Kidney (tissue), 14 donors: Measurements from ENCODE around the gene NINL. TPM values are rescaled to one million over a fixed set of nuclear protein-coding genes. Genes with fewer than 3 reads are reported as not detected.

Experiments
- DNase-seq, 5 donors: peaks; one replicate each; pipeline ENCODE4 v3.0.0-alpha.2; 2013 to 2020
- FAIRE-seq: peaks from 2 replicates; lab custom pipeline; 2012; peaks lifted over from hg19 to GRCh38; lab: Jason Lieb, UNC
- H3K27ac ChIP-seq, 2 donors: one replicate each; pipeline ENCODE4 v1.7.0; 2013; ENCODE audit warnings: low read depth in 2 of 2, low read length in 2 of 2, inconsistent platforms in 1 of 2
- H3K27me3 ChIP-seq: one replicate; pipeline ENCODE4 v1.7.1; 2013; ENCODE audit warnings: low read length, inconsistent platforms; ENCODE audit not compliant: control insufficient read depth, insufficient read depth
- H3K36me3 ChIP-seq, 3 donors: one replicate each; pipeline versions ENCODE4 v1.7.0 to v1.7.1; 2013; ENCODE audit warnings: low read length in 3 of 3, control low read depth in 1 of 3, inconsistent platforms in 1 of 3; ENCODE audit not compliant: insufficient read depth in 3 of 3, control insufficient read depth in 2 of 3
- H3K4me1 ChIP-seq, 3 donors: one replicate each; pipeline versions ENCODE4 v1.7.0 to v1.7.1; 2013; ENCODE audit warnings: low read length in 3 of 3, inconsistent platforms in 1 of 3, low read depth in 1 of 3; ENCODE audit not compliant: control insufficient read depth in 2 of 3, insufficient read depth in 2 of 3
- H3K4me3 ChIP-seq, 3 donors: one replicate each; pipeline versions ENCODE4 v1.7.0 to v1.8.1; 2013; ENCODE audit warnings: low read length in 3 of 3, control low read depth in 1 of 3, inconsistent platforms in 1 of 3
- H3K9ac ChIP-seq, 3 donors: one replicate each; pipeline versions ENCODE4 v1.7.0 to v1.7.1; 2013; ENCODE audit warnings: low read length in 3 of 3, control low read depth in 1 of 3, inconsistent platforms in 1 of 3
- H3K9me3 ChIP-seq, 3 donors: one replicate each; pipeline versions ENCODE4 v1.7.0 to v1.7.1; 2013; ENCODE audit warnings: low read length in 3 of 3, control low read depth in 1 of 3, inconsistent platforms in 1 of 3; ENCODE audit not compliant: control insufficient read depth in 2 of 3, insufficient read depth in 1 of 3
- intact Hi-C: fragments of 100-400 bp; cut with DNase I; formaldehyde crosslinking; loops from one replicate; pipeline ENCODE4 v1.11.1; 2022
- polyA plus RNA-seq: library from polyadenylated mRNA; stranded (reverse); fragments of 350-450 nt; fragmentation: Illumina TruSeq; extraction: RNeasy Lipid Tissue Mini Kit (QIAGEN cat#74804); gene quantifications from one replicate; pipeline ENCODE4 v1.2.3, GENCODE V29; 2014; ENCODE audit warnings: low read depth, low replicate concordance; ENCODE audit not compliant: insufficient read depth
- total RNA-seq: library from RNA; stranded (reverse); fragmentation: NEBNext Ultra II Directional; extraction: Animal tissue kit (Norgen Biotek cat#: 25700); gene quantifications from one replicate; pipeline ENCODE4 v1.2.1, GENCODE V29; 2021
- TF ChIP-seq, protein P1 (sequence below): IDR thresholded peaks from 3 replicates; pipeline ENCODE4 v1.5.1; 2012; ENCODE audit warnings: mild to moderate bottlenecking, moderate library complexity, borderline replicate concordance; ENCODE audit not compliant: insufficient read depth; ENCODE audit errors: extremely low read depth
- donor health status: control.
- donor health status: control.
- donor health status: control.
- donor health status: control.
- donor health status: control.
- donor health status: DM: yes; HTN: yes; CAD: no.
- donor health status: Normal renal cell carcinoma (clear cell type).

NINL gene
- total and polyA plus RNA-seq, 2 donors from 2014 or later = 23.4 to 25.2 TPM

DNA sequence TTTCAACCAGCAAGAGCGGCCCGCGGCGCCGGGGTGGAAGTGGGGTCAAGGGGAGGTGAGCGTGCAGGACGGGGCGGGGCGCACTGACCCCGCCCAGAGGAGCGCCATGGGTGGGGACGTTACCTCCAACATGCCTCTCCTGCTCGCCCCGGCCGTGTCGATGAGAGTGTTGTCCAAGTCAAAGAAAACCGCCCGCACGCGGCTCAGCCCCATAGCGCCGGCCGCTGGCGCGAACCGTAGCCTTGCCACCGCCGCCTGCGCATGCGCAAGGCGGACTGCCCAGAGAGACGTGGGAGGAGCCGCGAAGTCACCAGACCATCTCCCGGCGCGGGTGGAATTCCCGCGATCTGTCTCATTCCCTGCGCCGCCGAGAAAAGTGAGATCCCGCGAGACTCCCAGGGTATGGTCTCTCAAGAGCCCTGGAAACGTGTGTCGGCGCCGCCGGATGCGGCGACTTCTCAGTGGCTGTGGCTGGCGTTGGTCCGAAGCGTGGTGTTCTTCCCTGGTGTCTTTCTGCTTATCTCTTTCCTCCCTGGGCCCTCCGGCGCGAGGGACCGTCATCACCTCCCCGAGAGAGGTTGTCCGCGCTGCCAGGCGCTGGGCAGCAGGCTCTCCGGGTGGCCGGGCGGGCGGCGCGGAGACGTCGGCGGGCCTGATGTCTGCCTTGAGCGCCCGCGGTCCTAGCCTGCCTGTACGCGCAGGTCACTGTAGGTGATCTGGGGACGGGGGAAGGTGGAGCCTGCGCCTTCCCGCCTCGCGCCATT lies 38.6 kb upstream of the NINL start, which contains the start of gene NANP:
Gene NANP (minus strand): TSS at position 279 of the 764 bp plus-strand sequence. CDS start 66 bp downstream, at position 213.
- intact Hi-C loops = no loop called here
- Histone ChIP-seq H3K4me1 (peaks cover 0 to 10% (median 4%) of the 10 kb centered on the region in 3 donors), H3K9me3 (no peaks in the 10 kb centered on the region), H3K36me3 (no peaks in the 10 kb centered on the region), H3K4me3 (peak within 1 kb of the TSS; percentile 77 to 91 (median 84)), H3K9ac (peak within 1 kb of the TSS; percentile 63 to 94 (median 82)), H3K27me3 (no peaks in the 10 kb centered on the region), H3K27ac (peak within 1 kb of the TSS; percentile 95)
- FAIRE-seq (no peak), DNase-seq (peak; percentile 98 to 99 (median 99))
- TF ChIP-seq, protein P1, sequence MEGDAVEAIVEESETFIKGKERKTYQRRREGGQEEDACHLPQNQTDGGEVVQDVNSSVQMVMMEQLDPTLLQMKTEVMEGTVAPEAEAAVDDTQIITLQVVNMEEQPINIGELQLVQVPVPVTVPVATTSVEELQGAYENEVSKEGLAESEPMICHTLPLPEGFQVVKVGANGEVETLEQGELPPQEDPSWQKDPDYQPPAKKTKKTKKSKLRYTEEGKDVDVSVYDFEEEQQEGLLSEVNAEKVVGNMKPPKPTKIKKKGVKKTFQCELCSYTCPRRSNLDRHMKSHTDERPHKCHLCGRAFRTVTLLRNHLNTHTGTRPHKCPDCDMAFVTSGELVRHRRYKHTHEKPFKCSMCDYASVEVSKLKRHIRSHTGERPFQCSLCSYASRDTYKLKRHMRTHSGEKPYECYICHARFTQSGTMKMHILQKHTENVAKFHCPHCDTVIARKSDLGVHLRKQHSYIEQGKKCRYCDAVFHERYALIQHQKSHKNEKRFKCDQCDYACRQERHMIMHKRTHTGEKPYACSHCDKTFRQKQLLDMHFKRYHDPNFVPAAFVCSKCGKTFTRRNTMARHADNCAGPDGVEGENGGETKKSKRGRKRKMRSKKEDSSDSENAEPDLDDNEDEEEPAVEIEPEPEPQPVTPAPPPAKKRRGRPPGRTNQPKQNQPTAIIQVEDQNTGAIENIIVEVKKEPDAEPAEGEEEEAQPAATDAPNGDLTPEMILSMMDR = no peak

DNA sequence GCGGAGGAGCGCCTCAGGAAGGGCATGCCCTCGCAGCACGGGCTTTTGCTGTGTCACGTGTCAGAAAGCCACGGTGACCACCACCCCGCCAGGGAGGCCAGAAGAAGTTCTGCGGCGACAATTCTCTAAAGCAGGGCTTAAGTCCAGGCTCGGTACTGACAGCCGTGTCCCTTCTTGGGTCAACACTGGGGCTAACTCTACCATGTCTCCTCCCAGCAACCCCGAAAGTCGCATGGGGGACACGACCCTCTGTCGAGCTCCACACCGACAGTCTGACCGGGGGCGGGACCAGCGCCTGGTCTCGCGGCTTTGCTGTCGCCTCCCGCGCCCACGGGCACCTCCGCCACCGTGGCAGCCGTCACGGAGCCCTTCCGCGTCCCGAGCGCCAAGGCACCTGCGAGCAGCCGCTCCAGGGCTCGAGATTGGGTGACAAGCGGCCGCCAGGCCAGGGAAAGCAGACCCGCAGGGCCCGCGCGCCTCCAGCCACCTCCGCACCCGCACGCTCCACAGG lies 37.9 kb upstream of the NINL start:
- Histone ChIP-seq H3K27me3 (no peaks in the 10 kb centered on the region), H3K4me1 (peaks cover 0 to 10% (median 4%) of the 10 kb centered on the region in 3 donors), H3K36me3 (no peaks in the 10 kb centered on the region), H3K27ac (peak overlapping the region; percentile 95), H3K4me3 (peak overlapping the region; percentile 77 to 91 (median 84)), H3K9me3 (no peaks in the 10 kb centered on the region), H3K9ac (peak overlapping the region; percentile 63 to 94 (median 82))
- TF ChIP-seq, protein P1 = no peak
- FAIRE-seq (no peak), DNase-seq (peak in 3 of 5 donors; percentile 50 to 80 (median 62))
- intact Hi-C loops = no loop called here

GRCh38 chr20:25622450-25623224 lies 37.3 kb upstream of the NINL start:
- H3K36me3 ChIP-seq = no peaks in the 10 kb centered on the region
- intact Hi-C loops = no loop called here
- no peak for FAIRE-seq
- H3K27me3 ChIP-seq = no peaks in the 10 kb centered on the region
- peak overlapping the region; percentile 77 to 91 (median 84) for H3K4me3 ChIP-seq
- DNase-seq = peak in 1 of 5 donors; percentile 43
- TF ChIP-seq, protein P1 = no peak
- peak overlapping the region; percentile 63 to 94 (median 82) for H3K9ac ChIP-seq
- peak overlapping the region; percentile 5 to 95 for H3K27ac ChIP-seq
- no peaks in the 10 kb centered on the region for H3K9me3 ChIP-seq
- H3K4me1 ChIP-seq = peaks cover 0 to 10% (median 4%) of the 10 kb centered on the region in 3 donors
